ENCODE results near the gene SLC7A6OS. TPM values are rescaled to one million over a fixed set of nuclear protein-coding genes. Genes with fewer than 3 reads are reported as not detected.

The SLC7A6OS gene
- total and polyA plus RNA-seq, 10 of the 15 experiments (the other 5 are each of a cell fraction or from before 2014, with no cell fraction given), result 2.9 to 27.4 (median 16.9) TPM

DNA sequence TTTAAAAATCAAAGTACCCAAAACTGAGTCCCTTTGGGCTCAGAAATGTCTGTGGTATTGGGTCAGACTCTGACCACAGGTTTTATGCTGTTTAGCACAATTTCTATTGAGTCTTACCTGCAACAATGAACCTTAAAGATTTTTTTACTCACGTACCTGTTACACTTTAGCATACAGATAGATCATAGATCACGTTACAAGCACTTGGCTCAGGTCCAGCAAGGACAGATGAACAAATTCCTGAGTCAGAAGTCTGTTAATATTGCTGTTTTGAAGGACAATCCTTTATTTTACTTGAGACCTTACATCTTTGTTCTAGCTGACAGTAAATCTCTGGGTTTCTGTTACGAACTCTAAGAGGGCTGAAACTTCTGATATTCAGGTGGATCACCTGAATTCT lies 12.8 kb downstream of the SLC7A6OS start:
- ChIA-PET SMC1A (ENCODE audit: uncharacterized antibody, unreplicated experiment) (interaction anchor here (1.6 to 3.2 kb wide), 3 partner anchors 10 to 29 kb away, joined by 5 to 12 read pairs (median 11); no protein-coding TSS in a partner anchor), RAD21 (ENCODE audit: unreplicated experiment) (interaction anchor here (1.2 to 3.3 kb wide), 4 partner anchors 9 to 41 kb away, joined by 3 to 10 read pairs (median 7); partner anchors contain the start of gene SLC7A6), CTCF (interaction anchor here (1.0 to 1.5 kb wide), 3 partner anchors 21 to 224 kb away, joined by 3 to 6 read pairs (median 3); no protein-coding TSS in a partner anchor), POLR2A (interaction anchor here (0.5 to 1.0 kb wide), 2 partner anchors 12 to 19 kb away, joined by 3 to 4 read pairs; no protein-coding TSS in a partner anchor)
- Histone ChIP-seq H3K4me2 (ENCODE audit: control insufficient read depth, insufficient read depth) (no peak overlapping the region), H2AFZ (ENCODE audit: control insufficient read depth, low read depth, low read length) (no peak overlapping the region), H3K79me2 (ENCODE audit: control insufficient read depth, insufficient read depth, low read length) (no peaks in the 10 kb centered on the region; the same call in 1 of the 2 replicates), H3K9ac (ENCODE audit: control insufficient read depth, insufficient read depth, low read length) (no peak overlapping the region), H3K36me3 (ENCODE audit: control insufficient read depth in 2 of 2, insufficient read depth in 2 of 2, low read length in 1 of 2) (peaks cover 34 to 41% of the 10 kb centered on the region in 2 experiments), H3K4me3 (no peak overlapping the region), H3K27me3 (replicated peaks in 1 of 2; ENCODE audit: control insufficient read depth in 2 of 2, insufficient read depth in 2 of 2, low read length in 1 of 2) (no peaks in the 10 kb centered on the region), H3K9me3 (replicated peaks; ENCODE audit: control insufficient read depth, insufficient read depth, low read length) (no peaks in the 10 kb centered on the region), H4K20me1 (ENCODE audit: control insufficient read depth, insufficient read depth) (no peaks in the 10 kb centered on the region; the same call in 1 of the 2 replicates), H3K27ac (ENCODE audit: control insufficient read depth, insufficient read depth) (no peak overlapping the region), H3K4me1 (ENCODE audit: control insufficient read depth, insufficient read depth, low read length) (no peaks in the 10 kb centered on the region)
- in situ Hi-C loops (cut with MboI), result no loop called here
- intact Hi-C loops (cut with micrococcal nuclease; ENCODE audit: unreplicated experiment), result no loop called here
- no peak for FAIRE-seq
- no peak for ATAC-seq
- no peak for TF ChIP-seq TARDBP (IDR thresholded peaks at IDR 0.05; ENCODE audit: borderline replicate concordance)
- TF ChIP-seq TCF12 (IDR thresholded peaks at IDR 0.05; ENCODE audit: low read depth, low read length), result no peak
- TF ChIP-seq FOXK2 (IDR thresholded peaks at IDR 0.05), result no peak
- TF ChIP-seq TBL1XR1 (IDR thresholded peaks at IDR 0.05; ENCODE audit: low read depth, low read length), result no peak
- TF ChIP-seq, protein P1, sequence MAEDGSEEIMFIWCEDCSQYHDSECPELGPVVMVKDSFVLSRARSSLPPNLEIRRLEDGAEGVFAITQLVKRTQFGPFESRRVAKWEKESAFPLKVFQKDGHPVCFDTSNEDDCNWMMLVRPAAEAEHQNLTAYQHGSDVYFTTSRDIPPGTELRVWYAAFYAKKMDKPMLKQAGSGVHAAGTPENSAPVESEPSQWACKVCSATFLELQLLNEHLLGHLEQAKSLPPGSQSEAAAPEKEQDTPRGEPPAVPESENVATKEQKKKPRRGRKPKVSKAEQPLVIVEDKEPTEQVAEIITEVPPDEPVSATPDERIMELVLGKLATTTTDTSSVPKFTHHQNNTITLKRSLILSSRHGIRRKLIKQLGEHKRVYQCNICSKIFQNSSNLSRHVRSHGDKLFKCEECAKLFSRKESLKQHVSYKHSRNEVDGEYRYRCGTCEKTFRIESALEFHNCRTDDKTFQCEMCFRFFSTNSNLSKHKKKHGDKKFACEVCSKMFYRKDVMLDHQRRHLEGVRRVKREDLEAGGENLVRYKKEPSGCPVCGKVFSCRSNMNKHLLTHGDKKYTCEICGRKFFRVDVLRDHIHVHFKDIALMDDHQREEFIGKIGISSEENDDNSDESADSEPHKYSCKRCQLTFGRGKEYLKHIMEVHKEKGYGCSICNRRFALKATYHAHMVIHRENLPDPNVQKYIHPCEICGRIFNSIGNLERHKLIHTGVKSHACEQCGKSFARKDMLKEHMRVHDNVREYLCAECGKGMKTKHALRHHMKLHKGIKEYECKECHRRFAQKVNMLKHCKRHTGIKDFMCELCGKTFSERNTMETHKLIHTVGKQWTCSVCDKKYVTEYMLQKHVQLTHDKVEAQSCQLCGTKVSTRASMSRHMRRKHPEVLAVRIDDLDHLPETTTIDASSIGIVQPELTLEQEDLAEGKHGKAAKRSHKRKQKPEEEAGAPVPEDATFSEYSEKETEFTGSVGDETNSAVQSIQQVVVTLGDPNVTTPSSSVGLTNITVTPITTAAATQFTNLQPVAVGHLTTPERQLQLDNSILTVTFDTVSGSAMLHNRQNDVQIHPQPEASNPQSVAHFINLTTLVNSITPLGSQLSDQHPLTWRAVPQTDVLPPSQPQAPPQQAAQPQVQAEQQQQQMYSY (CRISPR knock-in tag; IDR thresholded peaks at IDR 0.05), result no peak
- no peak for TF ChIP-seq RCOR1 (conservative IDR thresholded peaks at IDR 0.05; ENCODE audit: low read depth, low read length)
- no peak for TF ChIP-seq IKZF2 (IDR thresholded peaks at IDR 0.05)
- TF ChIP-seq, protein P2, sequence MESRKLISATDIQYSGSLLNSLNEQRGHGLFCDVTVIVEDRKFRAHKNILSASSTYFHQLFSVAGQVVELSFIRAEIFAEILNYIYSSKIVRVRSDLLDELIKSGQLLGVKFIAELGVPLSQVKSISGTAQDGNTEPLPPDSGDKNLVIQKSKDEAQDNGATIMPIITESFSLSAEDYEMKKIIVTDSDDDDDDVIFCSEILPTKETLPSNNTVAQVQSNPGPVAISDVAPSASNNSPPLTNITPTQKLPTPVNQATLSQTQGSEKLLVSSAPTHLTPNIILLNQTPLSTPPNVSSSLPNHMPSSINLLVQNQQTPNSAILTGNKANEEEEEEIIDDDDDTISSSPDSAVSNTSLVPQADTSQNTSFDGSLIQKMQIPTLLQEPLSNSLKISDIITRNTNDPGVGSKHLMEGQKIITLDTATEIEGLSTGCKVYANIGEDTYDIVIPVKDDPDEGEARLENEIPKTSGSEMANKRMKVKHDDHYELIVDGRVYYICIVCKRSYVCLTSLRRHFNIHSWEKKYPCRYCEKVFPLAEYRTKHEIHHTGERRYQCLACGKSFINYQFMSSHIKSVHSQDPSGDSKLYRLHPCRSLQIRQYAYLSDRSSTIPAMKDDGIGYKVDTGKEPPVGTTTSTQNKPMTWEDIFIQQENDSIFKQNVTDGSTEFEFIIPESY (IDR thresholded peaks at IDR 0.05), result no peak
- no peak for TF ChIP-seq JUND (IDR thresholded peaks at IDR 0.05; ENCODE audit: low read depth, low read length)
- TF ChIP-seq, protein P3, sequence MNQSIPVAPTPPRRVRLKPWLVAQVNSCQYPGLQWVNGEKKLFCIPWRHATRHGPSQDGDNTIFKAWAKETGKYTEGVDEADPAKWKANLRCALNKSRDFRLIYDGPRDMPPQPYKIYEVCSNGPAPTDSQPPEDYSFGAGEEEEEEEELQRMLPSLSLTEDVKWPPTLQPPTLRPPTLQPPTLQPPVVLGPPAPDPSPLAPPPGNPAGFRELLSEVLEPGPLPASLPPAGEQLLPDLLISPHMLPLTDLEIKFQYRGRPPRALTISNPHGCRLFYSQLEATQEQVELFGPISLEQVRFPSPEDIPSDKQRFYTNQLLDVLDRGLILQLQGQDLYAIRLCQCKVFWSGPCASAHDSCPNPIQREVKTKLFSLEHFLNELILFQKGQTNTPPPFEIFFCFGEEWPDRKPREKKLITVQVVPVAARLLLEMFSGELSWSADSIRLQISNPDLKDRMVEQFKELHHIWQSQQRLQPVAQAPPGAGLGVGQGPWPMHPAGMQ (IDR thresholded peaks at IDR 0.05; ENCODE audit: borderline replicate concordance), result no peak
- TF ChIP-seq CHD4 (IDR thresholded peaks at IDR 0.05), result no peak
- no peak for DNase-seq (ENCODE audit: low read depth, low spot score)
- no TSS peak for BruUV-seq (replicated peaks)
- 94% methylated on average over 3 of the region's 3 CpGs for WGBS (ENCODE audit: insufficient coverage, insufficient replicate concordance, low lambda C conversion rate, missing lambda C conversion rate)
